Measurements from ENCODE around the gene ALKBH2. TPM values are rescaled to one million over a fixed set of nuclear protein-coding genes. Genes with fewer than 3 reads are reported as not detected.

ALKBH2 gene
- total and polyA plus RNA-seq, 2 donors from 2014 or later: 14.7 to 18.8 TPM

- Histone ChIP-seq H3K27ac (ENCODE audit: low read depth in 2 of 2, low read length in 2 of 2) (no peak overlapping the region), H3K9ac (ENCODE audit: low read length in 3 of 3) (no peak overlapping the region), H3K9me3 (ENCODE audit: control insufficient read depth in 2 of 3, insufficient read depth in 1 of 3, low read length in 3 of 3) (no peaks in the 10 kb centered on the region), H3K4me3 (ENCODE audit: low read length in 3 of 3) (no peak overlapping the region), H3K4me1 (ENCODE audit: control insufficient read depth in 2 of 3, insufficient read depth in 2 of 3, low read depth in 1 of 3, low read length in 3 of 3) (peaks cover 0 to 6% (median 3%) of the 10 kb centered on the region in 3 donors), H3K27me3 (ENCODE audit: control insufficient read depth, insufficient read depth, low read length) (no peaks in the 10 kb centered on the region), H3K36me3 (ENCODE audit: control insufficient read depth in 2 of 3, insufficient read depth in 3 of 3, low read length in 3 of 3) (peaks cover 8 to 28% (median 18%) of the 10 kb centered on the region in 3 donors)
- FAIRE-seq: no peak
- TF ChIP-seq, protein P1, sequence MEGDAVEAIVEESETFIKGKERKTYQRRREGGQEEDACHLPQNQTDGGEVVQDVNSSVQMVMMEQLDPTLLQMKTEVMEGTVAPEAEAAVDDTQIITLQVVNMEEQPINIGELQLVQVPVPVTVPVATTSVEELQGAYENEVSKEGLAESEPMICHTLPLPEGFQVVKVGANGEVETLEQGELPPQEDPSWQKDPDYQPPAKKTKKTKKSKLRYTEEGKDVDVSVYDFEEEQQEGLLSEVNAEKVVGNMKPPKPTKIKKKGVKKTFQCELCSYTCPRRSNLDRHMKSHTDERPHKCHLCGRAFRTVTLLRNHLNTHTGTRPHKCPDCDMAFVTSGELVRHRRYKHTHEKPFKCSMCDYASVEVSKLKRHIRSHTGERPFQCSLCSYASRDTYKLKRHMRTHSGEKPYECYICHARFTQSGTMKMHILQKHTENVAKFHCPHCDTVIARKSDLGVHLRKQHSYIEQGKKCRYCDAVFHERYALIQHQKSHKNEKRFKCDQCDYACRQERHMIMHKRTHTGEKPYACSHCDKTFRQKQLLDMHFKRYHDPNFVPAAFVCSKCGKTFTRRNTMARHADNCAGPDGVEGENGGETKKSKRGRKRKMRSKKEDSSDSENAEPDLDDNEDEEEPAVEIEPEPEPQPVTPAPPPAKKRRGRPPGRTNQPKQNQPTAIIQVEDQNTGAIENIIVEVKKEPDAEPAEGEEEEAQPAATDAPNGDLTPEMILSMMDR (IDR thresholded peaks at IDR 0.05; ENCODE audit: borderline replicate concordance, extremely low read depth, insufficient read depth): no peak
- DNase-seq: peak in 1 of 5 donors; percentile 37
- intact Hi-C loops (cut with DNase I): no loop called here
Measured at GRCh38 chr12:109087250-109087649, 6.0 kb downstream of the ALKBH2 start.

DNA sequence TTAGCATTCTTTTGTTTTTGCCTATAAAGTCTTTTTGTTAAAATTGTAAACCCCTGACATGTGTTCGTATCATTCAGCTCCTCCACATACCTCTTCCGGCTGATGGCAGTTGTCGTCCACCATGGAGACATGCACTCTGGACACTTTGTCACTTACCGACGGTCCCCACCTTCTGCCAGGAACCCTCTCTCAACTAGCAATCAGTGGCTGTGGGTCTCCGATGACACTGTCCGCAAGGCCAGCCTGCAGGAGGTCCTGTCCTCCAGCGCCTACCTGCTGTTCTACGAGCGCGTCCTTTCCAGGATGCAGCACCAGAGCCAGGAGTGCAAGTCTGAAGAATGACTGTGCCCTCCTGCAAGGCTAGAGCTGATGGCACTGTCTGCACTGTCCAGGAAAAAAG, 7.7 kb downstream of the ALKBH2 start:
- FAIRE-seq: no peak

GRCh38 chr12:109084425-109084824, 8.8 kb downstream of the ALKBH2 start:
- H3K27ac ChIP-seq (ENCODE audit: low read depth in 2 of 2, low read length in 2 of 2): peak overlapping the region in 1 of 2 donors; percentile 18
- intact Hi-C loops (cut with DNase I): no loop called here
- DNase-seq (no peak), FAIRE-seq (no peak)
- TF ChIP-seq, protein P1 (IDR thresholded peaks at IDR 0.05; ENCODE audit: borderline replicate concordance, extremely low read depth, insufficient read depth): no peak
- no peak overlapping the region for H3K4me3 ChIP-seq (ENCODE audit: low read length in 3 of 3)
- no peaks in the 10 kb centered on the region for H3K9me3 ChIP-seq (ENCODE audit: control insufficient read depth in 2 of 3, insufficient read depth in 1 of 3, low read length in 3 of 3)
- H3K36me3 ChIP-seq (ENCODE audit: control insufficient read depth in 2 of 3, insufficient read depth in 3 of 3, low read length in 3 of 3): peaks cover 10 to 52% (median 29%) of the 10 kb centered on the region in 3 donors
- no peaks in the 10 kb centered on the region for H3K27me3 ChIP-seq (ENCODE audit: control insufficient read depth, insufficient read depth, low read length)
- peaks cover 0 to 6% (median 3%) of the 10 kb centered on the region in 3 donors for H3K4me1 ChIP-seq (ENCODE audit: control insufficient read depth in 2 of 3, insufficient read depth in 2 of 3, low read depth in 1 of 3, low read length in 3 of 3)
- H3K9ac ChIP-seq (ENCODE audit: low read length in 3 of 3): no peak overlapping the region

More for the DNA sequence above, 7.7 kb downstream of the ALKBH2 start:
- Histone ChIP-seq H3K4me1 (ENCODE audit: control insufficient read depth in 2 of 3, insufficient read depth in 2 of 3, low read depth in 1 of 3, low read length in 3 of 3) (peaks cover 0 to 6% (median 3%) of the 10 kb centered on the region in 3 donors), H3K9me3 (ENCODE audit: control insufficient read depth in 2 of 3, insufficient read depth in 1 of 3, low read length in 3 of 3) (no peaks in the 10 kb centered on the region), H3K27me3 (ENCODE audit: control insufficient read depth, insufficient read depth, low read length) (no peaks in the 10 kb centered on the region), H3K27ac (ENCODE audit: low read depth in 2 of 2, low read length in 2 of 2) (no peak overlapping the region), H3K9ac (ENCODE audit: low read length in 3 of 3) (no peak overlapping the region), H3K4me3 (ENCODE audit: low read length in 3 of 3) (no peak overlapping the region), H3K36me3 (ENCODE audit: control insufficient read depth in 2 of 3, insufficient read depth in 3 of 3, low read length in 3 of 3) (peaks cover 10 to 45% (median 28%) of the 10 kb centered on the region in 3 donors)
- intact Hi-C loops (cut with DNase I): no loop called here
- TF ChIP-seq, protein P1 (IDR thresholded peaks at IDR 0.05; ENCODE audit: borderline replicate concordance, extremely low read depth, insufficient read depth): no peak
- peak in 1 of 5 donors; percentile 39 for DNase-seq

DNA sequence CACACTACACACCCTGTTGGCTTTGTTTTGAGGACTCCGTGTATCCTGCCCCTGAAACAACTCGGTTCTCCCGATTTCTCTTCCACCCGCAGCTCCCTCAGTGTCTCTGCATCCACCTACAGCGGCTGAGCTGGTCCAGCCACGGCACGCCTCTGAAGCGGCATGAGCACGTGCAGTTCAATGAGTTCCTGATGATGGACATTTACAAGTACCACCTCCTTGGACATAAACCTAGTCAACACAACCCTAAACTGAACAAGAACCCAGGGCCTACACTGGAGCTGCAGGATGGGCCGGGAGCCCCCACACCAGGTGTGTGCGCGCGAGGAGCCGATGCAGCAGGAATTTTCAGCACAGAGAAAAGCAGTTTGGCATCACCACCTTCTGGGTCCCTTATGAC, 10.5 kb downstream of the ALKBH2 start:
- H3K4me3 ChIP-seq (ENCODE audit: low read length in 3 of 3): no peak overlapping the region
- peaks cover 0 to 3% (median 3%) of the 10 kb centered on the region in 3 donors for H3K4me1 ChIP-seq (ENCODE audit: control insufficient read depth in 2 of 3, insufficient read depth in 2 of 3, low read depth in 1 of 3, low read length in 3 of 3)
- TF ChIP-seq, protein P1 (IDR thresholded peaks at IDR 0.05; ENCODE audit: borderline replicate concordance, extremely low read depth, insufficient read depth): no peak
- H3K9ac ChIP-seq (ENCODE audit: low read length in 3 of 3): no peak overlapping the region
- intact Hi-C loops (cut with DNase I): no loop called here
- H3K27ac ChIP-seq (ENCODE audit: low read depth in 2 of 2, low read length in 2 of 2): no peak overlapping the region
- H3K36me3 ChIP-seq (ENCODE audit: control insufficient read depth in 2 of 3, insufficient read depth in 3 of 3, low read length in 3 of 3): peaks cover 10 to 48% (median 26%) of the 10 kb centered on the region in 3 donors
- H3K9me3 ChIP-seq (ENCODE audit: control insufficient read depth in 2 of 3, insufficient read depth in 1 of 3, low read length in 3 of 3): no peaks in the 10 kb centered on the region
- no peak for DNase-seq
- FAIRE-seq: no peak
- H3K27me3 ChIP-seq (ENCODE audit: control insufficient read depth, insufficient read depth, low read length): no peaks in the 10 kb centered on the region

All from kidney (tissue), 14 donors.